ENCODE measurements around the gene ANKS4B.
"Not testable (repeated sequence)": the region's sequence is repeated elsewhere in the genome, so short reads cannot be mapped to it uniquely, and the experiment has no call there.

The ANKS4B gene

DNA sequence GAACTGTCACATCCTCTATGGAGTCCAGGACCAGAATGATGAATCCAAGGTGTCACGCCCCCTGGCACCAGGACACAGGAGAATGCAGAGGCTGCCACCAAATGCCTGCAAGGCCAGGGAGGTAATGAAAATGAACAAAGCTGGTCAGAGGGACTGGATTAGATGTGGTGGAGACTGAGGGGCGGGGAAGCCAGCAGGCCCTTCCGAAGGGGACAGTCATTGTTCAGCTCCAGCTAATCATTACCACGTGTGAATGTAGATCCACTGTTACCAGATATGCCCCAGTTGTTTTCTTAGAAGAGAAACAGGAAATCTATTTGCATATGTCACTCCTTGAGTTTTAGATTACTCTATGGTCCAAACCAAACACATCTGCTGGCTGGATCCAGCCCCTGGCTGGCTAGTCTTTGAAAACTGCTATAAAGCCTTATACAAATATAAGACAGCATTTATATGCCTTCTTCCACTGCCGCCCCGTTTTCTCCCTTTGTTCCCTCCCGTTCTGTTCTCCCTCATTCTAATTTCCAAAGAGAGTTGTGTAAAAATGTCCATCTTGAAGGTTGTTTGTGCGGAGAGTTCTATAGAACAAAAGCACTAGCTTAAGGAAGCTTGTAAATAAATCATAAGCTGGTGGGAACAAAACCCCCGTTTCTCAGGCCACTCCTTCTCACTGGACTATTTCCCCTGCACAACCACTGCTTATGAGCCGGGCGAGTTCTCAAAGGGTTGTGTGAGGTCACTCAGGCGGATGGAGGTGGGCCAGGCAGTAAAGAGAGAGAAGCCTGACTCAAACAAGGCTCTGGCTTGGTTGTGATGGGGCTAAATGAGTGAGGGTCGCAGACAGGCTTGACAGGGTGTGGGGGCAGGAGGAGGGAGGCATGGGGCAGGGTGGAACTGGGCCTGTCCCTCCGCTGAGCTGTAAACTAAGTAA, 30.4 kb downstream of the ANKS4B start:
- DNase-seq = no peak

DNA sequence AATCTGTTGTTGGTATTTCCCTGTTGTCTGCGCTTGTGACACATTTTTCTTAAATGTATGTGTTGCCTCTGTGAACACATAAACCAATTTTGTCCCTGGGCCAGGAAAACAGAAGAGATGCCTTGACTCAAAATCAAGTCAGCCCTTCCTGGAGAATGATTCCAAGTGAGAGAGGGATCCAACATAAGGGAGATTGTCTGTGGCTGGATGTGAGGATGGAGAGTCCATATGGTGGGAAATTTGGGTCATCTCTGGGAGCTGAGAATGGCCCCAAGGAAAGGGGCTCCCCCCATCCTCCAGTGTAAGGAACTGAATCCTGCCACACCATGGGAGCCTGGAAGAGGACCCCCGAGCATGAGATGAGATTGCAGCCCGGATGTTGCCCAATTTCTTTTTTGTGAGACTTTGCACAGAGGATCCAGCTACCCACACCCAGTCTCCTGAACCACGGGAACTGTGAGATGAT, 31.1 kb downstream of the ANKS4B start:
- no peak for DNase-seq

DNA sequence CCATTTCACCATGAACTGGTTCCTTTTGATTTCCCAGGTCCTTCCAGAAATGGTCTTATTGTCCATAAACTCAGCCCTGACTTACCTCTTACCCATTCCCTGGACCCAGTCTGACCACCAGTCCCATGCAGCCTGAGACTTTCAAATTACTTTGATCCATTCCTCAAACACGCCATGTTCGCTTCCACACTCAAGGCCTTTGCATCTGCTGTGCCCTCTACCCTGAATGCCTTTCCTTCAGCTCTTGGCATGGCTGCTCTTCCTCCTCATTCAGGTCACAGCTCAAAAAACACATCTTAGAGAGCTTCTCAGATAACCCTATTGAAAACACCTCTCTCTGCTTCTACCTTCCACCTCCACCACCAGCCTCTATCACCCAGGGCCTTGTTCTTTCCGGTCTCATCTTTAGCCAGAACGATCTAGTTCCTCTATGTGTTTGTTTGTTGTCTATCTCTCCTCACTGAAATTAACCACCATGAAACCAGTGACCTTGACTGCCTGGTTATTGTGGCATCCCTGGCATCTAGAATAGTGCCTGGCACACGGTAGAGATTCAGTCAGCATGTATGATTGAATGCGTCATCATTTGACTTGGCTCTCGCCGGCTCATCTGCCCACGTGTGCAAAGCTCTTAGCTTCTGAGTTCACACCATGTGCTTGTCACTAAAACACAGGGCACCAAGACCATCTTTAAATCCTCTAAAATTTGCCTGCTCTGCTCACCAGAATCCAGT, 31.8 kb downstream of the ANKS4B start:
- DNase-seq = no peak

DNA sequence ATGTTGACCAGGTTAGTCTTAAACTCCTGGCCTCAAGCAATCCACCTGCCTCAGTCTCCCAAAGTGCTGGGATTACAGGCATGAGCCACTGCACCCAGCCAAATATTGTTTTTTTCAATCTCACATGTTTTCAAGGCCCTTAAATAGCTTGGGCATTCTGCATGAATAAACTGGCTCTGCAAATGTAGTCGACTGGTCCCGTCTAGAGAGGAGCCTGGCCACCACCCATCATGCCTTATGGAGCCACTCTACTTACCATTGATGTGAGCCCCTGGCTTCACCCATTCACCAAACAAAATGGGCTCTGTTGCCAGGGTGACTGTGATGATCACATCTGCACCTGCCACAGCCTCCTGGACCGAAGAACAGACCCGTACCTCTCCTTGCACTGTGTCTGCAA, 33.8 kb downstream of the ANKS4B start:
- no peak for DNase-seq

DNA sequence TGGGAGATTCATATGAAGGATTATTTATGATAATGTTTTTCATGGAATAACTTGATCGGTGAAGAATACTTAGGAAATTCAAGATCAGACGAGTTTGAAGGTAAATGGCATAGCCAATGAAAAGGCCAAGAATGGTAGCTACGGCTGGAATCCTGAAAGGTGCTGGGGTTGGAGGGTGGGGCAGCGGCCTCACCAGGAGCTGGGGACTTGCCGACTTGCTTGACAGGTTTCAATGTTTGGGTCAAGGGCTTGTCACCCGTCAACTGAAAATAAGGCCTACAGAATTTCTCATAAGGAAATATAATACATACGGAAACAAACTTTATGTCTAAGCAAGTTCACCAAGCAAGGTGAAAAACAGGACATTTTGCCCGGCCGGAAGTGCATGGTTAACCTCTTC, 34.7 kb downstream of the ANKS4B start:
- DNase-seq = no peak

DNA sequence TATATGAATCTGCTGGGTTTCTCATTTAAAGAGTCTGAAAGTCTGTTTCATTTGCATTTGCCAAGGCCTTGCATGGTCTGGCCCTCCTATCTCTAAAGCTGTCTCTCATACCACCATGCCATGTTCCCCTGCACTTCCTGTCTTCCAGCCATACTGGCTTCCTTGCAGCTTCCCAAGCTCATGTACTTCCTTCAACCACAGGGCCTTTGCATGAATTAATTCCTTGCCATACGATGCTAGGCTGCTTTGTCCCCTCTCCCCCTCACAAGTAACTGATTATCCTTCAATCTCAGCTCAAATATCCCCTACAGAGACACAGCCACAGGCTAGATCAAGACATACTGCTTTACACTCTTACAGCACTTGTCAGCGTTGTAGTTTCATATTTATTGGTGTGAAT, 38.8 kb downstream of the ANKS4B start:
- no peak for DNase-seq

DNA sequence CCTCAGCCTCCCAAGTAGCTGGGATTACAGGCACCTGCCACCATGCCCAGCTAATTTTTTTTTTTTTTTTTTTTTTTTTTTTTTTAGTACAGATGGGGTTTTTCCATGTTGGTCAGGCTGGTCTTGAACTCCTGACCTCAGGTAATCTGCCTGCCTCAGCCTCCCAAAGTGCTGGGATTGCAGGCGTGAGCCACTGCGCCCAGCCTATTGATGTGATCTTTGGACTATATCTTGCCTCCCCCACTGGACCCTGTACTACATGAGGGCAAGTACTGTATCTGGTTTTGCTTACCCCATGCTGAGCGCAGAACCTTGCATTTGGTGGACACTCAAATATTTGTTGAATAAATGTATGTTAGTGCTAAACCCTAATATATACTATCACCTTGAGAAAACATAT, 39.3 kb downstream of the ANKS4B start:
- not testable (repeated sequence) for DNase-seq

DNA sequence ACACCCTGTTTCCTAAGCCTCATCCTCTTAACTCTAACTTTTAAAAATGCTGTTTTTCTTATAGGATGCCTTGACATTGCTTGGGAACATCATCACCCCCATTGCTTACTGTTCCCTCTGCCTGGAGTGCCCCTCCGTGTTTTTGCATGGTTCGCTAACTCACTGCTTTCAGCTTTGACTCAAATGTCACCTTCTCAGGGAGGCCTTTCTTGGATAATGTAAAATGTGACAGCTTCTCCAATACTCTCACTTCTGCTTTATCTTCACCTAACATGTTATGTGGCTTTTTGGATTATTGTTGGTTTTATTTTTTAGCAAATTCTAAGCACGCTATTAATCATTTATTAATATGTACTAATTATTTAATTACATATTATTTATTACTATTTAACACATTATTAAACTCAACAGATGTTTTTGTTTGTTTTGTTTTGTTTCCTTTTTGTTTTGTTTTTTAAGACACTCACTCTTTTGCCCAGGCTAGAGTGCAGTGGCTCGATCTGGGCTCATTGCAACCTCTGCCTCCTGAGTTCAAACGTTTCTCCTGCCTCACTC, 40.8 kb downstream of the ANKS4B start:
- no peak for DNase-seq

DNA sequence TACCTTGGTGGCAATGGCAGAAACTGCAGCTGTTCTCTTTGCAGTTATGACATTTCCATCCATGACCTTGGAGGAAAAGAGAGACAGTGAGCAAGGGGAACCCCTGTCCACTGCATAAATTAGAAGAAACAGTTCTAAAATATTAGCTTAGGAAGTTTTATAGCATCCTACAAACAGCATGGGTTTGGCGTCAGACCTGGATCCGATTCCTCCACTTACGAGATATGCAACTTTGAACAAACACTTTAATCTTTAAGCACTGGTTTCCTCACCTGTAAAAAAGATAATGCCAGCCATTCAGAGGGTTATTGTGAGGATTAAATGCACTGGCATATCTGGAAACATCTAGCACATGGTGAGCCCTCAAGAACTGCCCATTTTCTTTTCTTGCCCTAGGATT, 42.0 kb downstream of the ANKS4B start:
- DNase-seq = no peak

DNA sequence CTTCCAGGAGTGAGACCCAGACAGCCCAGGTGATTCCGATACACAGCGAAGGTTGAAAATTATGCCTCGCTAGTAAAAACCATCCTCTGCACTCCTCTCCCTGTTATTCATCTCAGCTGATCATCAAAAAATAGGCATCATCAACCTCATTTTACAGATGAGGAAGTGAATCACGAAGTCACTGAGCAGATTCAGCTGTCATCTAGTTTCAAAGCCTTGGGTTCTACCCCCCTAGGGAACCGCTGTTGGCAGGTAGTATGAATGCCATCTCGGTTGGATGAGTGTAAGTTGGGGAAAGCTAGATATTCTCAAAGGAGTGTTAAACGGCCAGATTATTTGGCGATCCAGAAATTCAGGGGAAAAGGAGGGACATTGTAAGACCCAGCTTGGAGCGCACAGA, 42.6 kb downstream of the ANKS4B start:
- DNase-seq = no peak

DNA sequence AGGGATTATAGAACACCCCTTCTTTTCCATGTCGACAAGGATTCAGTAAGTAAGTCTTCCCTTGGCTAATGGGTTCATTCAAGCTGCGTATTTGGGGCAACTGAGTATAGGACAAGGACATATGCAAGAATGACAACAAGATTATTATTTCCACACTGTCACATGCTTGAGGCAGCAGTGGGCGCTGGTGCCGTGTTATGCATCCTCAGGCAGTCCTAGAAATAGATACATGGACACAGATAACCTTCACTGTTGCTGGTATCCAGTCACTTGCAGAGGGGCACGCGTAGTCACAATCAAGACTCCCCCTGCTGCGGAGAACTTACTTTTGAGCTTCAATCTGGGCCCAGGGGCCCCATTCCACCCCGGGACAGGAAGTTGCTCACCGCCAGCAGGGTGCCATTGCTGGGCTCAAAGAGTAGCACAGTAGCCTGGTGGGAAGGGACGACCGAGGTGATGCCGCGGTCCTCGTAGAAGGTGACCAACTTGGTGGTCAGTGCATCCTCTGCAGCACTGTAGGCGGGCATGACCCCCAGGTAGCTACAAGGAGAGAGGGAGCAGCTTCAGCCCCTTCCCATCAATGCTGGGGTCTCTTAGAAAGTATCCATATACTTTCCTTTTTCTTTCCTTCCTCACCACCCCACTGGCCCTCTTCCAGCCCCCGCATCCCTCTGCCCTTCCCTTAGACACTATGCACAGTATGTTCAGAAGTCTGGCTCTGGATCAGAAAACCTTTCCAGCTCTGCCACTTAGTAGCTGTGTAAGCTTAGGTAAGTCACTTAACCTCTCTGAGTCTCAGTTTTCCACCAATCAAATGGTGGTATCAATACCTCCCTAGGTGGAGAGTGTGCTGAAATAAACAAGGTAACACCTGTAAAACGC, 43.8 kb downstream of the ANKS4B start:
- DNase-seq = no peak

DNA sequence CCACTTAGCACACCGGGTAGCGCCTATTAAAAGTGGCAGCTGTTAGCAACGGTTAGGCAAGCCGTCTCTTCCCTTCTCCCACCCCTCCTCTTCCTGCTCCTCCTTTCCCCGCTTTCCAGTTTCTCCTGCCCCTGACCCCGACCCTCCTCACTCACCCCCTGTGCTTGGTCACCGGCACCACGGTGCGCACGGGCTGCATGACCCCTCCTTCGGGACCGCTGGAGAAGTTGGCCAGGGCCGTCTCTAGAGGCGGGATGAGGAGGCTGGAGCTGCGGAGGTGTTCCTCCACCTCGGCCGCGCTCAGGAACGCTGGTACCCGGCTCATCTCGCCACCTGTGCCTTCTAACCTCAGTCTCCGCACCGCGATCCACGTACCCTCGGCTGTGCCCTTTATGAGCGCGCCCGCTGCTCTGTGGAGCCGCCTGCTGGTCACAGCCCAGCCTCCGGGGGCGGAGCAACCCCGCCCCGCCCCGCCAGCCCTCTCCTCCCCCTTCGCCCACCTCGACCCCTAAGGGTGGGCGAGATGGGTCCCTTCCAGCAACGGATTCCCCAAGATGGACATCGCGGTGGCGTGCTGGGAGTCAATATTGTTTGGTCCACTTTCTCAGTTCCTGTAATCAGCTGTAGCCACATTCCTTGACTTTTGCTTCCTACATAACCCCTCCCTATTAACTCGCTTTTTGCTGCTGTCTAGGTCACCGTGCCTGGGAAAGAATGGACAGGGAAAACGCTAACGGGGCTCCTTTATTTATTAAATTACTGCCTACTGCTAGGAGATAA, 44.6 kb downstream of the ANKS4B start, which contains the start of gene CRYM:
Gene CRYM (minus strand): TSS at position 364 of the 780 bp plus-strand sequence. CDS start 39 bp downstream, at position 325.
- no peak for DNase-seq

DNA sequence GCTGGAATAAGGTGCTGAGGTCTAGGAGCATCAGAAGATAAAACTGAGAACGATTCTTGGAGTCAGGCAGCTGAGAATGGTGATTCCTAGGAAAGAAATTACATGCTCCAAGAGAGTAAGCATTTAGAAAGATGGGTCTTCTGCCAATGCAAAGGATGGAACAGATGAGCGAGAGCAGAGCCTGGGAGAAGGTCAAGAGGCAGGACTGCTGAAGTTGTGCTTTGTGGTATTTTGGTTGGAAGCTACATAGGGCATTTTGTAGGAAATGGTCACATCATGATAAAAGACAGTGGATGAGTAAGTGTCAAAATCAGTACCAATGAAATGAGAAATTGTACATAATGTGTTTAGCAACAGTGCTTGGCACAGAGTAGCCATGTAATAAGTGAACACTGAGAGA, 46.0 kb downstream of the ANKS4B start:
- no peak for DNase-seq

DNA sequence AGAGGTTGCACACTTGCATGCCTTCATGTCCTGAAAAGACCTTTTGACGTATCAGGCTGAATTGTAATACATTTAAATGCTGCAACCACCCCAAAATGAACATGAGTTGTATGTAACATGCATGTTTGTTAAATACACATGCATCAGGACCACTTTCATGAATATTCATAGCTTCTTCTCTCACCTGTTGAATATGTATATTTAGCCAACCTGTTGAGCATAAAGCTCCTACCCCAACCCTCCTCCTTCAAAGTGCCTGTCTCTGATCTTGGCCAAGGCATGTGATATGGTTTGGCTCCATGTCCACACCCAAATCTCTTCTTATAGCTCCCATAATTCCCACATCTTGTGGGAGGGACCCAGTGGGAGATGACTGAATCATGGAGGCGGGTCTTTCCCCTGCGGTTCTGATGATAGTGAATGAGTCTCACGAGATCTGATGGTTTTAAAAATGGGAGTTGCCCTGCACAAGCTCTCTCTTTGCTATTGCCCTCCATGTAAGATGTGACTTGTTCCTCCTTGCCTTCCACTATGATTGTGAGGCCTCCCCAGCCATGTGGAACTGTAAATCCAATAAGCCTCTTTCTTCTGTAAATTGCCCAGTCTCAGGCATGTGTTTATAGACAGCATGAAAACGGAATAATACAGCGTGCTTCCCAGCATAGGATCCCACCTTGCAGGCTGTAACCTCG, 48.3 kb downstream of the ANKS4B start:
- DNase-seq = no peak

DNA sequence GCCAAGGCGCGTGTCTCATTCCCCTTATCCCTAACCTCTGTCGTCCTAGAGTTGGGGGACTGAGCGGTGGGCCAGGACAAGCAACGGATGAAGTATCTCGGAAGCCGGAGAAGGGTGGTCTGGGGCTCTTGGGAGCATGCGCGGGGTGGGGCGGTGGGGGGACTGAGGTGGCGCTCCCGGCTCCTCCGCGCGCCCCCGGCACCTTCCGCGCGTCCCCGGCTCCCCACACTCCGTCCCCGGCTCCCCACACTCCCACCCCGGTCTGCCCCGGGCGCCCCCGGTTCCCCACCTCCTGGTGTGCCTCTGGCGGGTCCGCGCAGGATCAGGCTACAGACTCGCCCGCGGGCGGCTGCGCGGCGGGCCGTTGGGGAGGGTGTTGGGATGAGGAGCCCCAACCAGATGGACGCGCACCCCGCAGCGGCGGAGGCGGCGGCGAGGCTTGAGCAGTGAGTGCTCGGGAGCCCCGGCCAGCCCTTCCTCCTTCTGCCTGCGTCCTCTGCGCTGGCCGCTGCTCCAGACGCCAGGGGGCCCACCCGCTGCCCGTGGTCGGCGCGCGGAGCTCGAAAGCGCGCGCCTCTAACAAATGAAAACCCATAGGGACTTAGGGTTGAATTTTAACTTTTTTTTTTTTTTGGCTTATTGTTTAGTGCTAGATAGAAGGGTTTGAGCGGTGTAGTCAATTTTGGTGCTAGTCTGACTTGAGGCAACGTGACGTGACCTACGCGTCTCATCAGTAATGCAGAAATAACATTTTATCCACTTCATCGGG, 50.2 kb downstream of the ANKS4B start:
- no peak for DNase-seq

DNA sequence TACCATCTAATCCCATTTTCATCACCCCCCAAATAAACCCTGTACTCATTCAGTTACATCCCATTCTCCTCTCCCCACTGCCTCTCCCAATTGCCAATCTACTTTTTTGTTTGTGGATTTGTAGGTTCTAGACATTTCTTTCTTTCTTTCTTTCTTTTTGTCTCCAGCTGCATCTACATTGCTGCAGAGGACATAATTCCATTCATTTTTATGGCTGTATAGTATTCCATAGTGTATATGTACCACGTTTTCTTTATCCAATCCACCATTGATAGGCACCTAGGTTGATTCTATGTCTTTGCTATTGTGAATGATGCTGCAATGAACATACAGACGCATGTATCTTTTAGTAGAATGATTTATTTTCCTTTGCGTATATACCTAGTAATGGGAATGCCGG, 50.9 kb downstream of the ANKS4B start:
- DNase-seq = no peak

DNA sequence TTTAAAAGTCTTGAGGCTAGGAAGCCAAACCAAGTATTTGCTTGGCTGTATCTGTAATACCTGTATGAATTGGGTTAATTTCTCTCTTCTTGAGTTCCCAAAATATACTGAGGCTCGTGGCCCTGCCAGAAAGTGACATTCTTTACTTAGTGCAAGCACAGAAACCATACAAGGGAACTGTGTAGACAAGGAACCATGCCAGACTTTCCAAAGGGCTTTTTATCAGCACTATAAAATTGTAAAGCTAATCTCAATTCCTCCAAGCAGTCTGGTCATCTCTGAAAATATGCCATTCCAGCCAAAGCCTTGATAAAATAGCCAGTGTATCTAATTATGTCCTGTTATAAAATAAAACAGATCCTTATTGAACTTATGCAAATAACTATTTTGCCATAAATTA, 51.8 kb downstream of the ANKS4B start:
- DNase-seq = no peak

DNA sequence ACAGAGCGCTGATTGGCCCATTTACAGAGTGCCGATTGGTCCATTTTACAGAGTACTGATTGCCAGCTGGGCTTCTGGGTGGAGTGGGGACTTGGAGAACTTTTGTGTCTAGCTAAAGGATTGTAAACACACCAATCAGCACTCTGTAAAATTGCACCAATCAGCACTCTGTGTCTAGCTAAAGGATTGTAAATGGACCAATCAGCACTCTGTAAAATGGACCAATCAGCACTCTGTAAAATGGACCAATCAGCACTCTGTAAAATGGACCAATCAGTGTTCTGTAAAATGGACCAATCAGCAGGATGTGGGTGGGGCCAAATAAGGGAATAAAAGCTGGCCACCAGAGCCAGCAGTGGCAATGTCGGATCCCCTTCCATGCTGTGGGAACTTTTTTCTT, 56.3 kb downstream of the ANKS4B start:
- DNase-seq = not testable (repeated sequence)

DNA sequence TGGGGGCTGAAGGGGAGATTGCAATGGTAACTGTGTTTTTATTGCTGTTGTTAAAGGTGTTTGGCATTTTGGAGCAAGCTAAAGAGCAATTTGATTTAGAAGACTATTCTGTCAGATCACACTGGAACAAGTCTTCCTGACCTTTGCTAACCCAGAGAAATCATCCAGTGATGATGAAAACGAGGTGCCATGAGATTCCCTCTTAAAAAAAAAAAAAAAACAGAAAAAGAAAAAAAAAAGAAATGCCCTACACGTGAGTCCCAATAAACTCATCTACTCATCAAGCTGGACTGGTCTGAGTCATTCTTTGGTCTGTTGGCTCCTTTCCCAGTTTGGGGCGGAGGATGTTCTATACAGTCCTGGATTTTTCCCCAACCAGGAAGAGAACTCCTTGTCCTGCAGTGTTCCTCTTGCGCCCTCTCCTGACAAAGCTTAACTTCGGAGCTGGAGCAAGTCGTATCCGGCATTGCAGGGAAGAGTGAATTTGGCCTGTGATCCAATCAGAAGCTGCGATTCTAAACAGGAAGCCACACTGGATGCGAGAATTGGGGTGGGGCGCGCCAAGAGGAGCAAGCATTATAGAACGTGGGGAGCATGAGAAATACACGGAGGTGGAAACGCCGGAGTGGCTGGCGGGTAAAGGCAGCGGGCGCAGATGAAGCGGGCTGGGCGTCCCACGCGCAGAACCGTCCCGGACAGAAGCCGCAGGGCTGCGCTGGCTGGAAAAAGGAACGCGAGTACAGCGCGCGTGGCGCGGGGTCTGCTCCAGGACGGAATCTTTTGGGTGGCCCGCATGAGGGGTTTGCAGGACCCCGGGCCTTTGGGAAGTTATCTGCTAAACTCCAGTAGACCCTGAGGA, 67.0 kb downstream of the ANKS4B start:
- DNase-seq = peak; percentile 71
